GM13977 (cell line): ENCODE data around the gene CD34.

ENCODE experiments used
- DNase-seq: peaks from one replicate; pipeline ENCODE4 v3.0.0; 2012; ENCODE audit warnings: low spot score
- in situ Hi-C: fragments of 300-500 bp; cut with MboI; formaldehyde crosslinking; loops from one replicate; pipeline ENCODE4 v1.12.0; 2022; ENCODE audit warnings: low sequenced_read_pairs, low pct_unique_long_range_greater_than_20kb, mixed read lengths, inconsistent platforms; ENCODE audit not compliant: unreplicated experiment
- TF ChIP-seq, protein P1 (sequence below): IDR thresholded peaks from 2 replicates; pipeline ENCODE4 v1.5.1; 2012; ENCODE audit warnings: mild to moderate bottlenecking, control low read depth; ENCODE audit not compliant: insufficient read depth; ENCODE audit errors: extremely low read depth, missing control alignments

Gene CD34

DNA sequence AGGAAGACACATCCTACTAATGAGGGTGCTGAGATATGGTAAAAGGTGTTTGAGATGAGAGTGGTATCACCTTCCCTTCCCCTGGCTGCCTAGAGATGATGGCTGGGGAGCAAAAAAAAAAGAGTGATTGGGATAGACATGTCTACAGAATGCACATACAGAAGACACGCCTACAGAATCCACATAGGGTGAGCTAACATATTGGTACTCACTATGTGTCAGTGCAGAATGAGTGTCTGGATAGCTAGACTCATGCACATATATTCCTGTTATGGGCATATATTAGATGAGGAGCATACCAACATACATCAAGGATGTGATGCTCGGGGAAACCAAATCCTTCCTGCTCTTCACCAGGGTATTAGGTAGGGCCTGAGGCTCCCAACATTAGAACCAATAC, 16.2 kb downstream of the CD34 start:
- in situ Hi-C loops = no loop called here
- TF ChIP-seq, protein P1, sequence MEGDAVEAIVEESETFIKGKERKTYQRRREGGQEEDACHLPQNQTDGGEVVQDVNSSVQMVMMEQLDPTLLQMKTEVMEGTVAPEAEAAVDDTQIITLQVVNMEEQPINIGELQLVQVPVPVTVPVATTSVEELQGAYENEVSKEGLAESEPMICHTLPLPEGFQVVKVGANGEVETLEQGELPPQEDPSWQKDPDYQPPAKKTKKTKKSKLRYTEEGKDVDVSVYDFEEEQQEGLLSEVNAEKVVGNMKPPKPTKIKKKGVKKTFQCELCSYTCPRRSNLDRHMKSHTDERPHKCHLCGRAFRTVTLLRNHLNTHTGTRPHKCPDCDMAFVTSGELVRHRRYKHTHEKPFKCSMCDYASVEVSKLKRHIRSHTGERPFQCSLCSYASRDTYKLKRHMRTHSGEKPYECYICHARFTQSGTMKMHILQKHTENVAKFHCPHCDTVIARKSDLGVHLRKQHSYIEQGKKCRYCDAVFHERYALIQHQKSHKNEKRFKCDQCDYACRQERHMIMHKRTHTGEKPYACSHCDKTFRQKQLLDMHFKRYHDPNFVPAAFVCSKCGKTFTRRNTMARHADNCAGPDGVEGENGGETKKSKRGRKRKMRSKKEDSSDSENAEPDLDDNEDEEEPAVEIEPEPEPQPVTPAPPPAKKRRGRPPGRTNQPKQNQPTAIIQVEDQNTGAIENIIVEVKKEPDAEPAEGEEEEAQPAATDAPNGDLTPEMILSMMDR = no peak
- no peak for DNase-seq

DNA sequence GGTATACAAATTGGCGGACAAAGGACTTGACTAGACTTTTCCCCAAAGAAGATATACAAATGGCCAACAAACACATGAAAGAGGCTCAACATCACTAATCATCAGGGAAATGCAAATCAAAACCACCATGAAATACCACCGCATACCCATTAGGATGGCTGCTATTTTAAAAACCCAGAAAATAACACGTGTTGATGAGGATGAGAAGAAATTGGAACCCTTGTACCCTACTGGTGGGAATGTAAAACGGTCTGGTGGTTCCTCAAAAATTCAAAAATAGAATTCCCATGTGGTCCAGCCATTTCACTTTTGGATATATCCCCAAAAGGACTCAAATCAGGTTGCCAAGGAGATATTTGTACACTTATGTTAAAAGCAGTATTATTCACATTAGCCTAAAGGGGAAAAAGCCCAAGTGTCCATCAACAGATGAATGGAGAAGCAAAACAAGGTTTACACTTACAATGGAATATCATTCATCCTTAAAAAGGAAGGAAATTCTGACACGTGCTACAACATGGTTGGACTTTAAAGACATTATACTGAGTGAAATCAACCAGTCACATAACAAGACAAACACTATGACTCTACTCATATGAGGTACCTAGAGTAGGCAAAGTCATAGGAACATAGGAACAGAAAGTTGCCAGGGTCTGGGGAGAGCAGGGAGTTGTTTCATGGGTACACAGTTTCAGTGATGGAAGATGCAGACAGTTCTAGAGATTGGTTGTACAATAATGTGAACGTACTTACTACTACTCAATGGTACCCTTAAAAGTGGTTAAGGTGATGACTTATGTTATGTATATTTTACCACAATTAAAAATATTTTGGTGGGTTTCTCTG, 17.0 kb downstream of the CD34 start:
- no peak for DNase-seq
- in situ Hi-C loops = no loop called here
- TF ChIP-seq, protein P1 = no peak

DNA sequence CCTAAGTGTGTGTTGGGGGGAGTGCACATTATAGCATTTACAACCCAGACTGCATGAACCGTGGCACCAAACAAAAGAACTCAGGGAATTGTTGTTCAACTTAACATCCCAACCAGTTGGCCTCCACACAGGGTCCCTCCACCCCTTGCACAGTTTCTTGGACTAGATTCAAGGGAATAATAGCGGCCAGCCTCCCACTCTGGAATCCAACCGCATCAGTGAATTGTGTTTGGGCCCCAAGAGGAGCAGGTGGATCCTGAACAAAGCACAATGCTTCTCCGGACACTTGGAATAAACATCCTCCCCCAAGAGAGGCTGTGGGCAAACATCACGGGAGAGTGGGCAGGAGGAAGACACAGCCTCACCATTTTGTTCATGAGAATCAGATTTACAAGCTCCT, 18.2 kb downstream of the CD34 start:
- in situ Hi-C loops = no loop called here

DNA sequence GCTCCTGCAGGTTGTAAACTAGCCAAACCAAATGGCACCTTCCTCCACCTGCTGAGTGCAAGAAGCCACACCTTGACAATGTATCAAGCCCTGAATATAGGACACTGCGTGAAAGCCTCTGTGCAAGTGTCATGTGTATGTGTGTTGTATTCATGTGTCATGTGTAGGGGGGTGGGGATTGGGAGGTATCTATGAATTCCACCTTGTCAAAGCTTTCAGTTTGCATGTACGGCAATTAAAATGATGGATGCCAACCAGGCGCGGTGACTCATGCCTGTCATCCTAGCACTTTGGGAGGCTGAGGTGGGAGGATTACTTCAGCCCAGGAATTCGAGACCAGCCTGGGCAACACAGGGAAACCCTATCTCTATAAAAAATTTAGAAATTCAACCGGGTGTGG, 19.8 kb downstream of the CD34 start:
- in situ Hi-C loops = no loop called here
- TF ChIP-seq, protein P1 = no peak
- no peak for DNase-seq

More for the DNA sequence above, 18.2 kb downstream of the CD34 start:
- TF ChIP-seq, protein P1 = no peak
- DNase-seq = no peak

DNA sequence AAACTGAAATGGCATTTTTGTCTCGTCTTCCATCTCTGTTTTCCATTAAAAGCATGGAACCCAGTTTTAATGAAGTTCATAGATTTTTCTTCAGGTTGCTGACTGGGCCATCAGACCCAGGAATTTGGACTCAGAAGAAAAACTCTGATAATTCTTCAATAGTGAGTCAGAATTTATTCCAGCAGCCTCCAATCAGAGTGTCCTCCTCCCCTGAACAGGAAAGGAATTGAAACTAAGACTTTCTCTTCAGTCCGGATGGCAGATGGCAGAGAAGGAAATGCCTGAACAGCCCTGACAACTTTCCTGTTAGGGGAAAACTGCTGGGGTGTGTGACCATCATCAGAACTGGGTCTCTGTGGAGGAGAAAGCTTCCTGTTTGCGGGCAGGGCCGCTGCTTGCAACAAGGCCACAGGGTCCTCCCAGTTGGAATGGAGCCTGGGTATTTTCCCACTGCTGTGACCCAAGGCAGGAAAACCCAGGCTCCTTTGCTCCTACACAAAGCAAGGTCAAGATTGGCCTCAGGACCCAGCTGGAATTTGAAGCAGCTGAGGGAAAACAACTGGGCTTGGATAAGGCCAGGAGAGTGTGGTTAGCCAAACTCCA, 20.7 kb downstream of the CD34 start:
- TF ChIP-seq, protein P1 = no peak
- no peak for DNase-seq
- in situ Hi-C loops = no loop called here

DNA sequence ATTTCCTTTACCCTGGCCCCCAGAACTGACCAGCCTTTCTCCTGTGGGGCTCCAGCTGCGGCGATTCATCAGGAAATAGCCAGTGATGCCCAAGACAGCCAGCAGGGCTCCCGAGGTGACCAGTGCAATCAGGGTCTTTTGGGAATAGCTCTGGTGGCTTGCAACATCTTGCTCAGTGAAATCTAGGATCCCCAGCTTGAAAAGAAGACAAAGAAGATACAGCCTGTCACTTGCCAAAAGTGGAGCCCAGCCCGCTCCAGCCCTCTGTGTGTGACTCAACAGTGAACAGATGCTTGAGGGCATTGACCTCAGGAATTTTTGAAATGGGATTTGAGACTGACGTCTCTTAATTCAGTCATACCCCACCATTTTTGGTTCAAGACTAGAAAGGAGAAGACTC, 22.3 kb downstream of the CD34 start:
- in situ Hi-C loops = loop anchor here (10.0 kb wide), 1 partner anchor 76 kb away; no protein-coding TSS in a partner anchor

More for the DNA sequence above, 22.3 kb downstream of the CD34 start:
- TF ChIP-seq, protein P1 = no peak
- no peak for DNase-seq
